ENCODE results near the gene P2RY2. TPM values are rescaled to one million over a fixed set of nuclear protein-coding genes. Genes with fewer than 3 reads are reported as not detected.

Gene P2RY2
- total RNA-seq, 1 experiment from 2014 or later: 0.26 TPM

GRCh38 chr11:73217131-73217809 lies 811 bp upstream of the P2RY2 start:
- Histone ChIP-seq H3K23ac (ENCODE audit: insufficient read length, low read depth, low read length) (no peak overlapping the region), H2AFZ (ENCODE audit: low read length) (no peak overlapping the region), H2BK20ac (ENCODE audit: low read depth, low read length, poor library complexity, severe bottlenecking) (no peak overlapping the region), H3K4me1 (ENCODE audit: insufficient read depth, low read length) (no peaks in the 10 kb centered on the region), H3K23me2 (ENCODE audit: insufficient read length, low read depth, low read length, poor library complexity, severe bottlenecking) (peaks cover 4% of the 10 kb centered on the region), H3K18ac (ENCODE audit: insufficient read length, low read depth, low read length) (no peak overlapping the region), H2AK5ac (ENCODE audit: insufficient read length, low read length) (no peak overlapping the region), H4K5ac (ENCODE audit: insufficient read length, low read depth, low read length) (no peak overlapping the region), H2BK12ac (ENCODE audit: insufficient read length, low read depth, low read length) (no peak overlapping the region), H3K27me3 (ENCODE audit: insufficient read depth, low read length) (peaks cover 7% of the 10 kb centered on the region; the same call in 1 of the 2 replicates), H3K27ac (ENCODE audit: insufficient read length, low read depth, low read length) (no peak overlapping the region), H4K20me1 (ENCODE audit: control insufficient read depth, insufficient read depth, insufficient read length) (no peaks in the 10 kb centered on the region), H2BK15ac (ENCODE audit: low read depth, low read length) (no peak overlapping the region), H3K79me2 (ENCODE audit: insufficient read depth, low read length) (no peaks in the 10 kb centered on the region), H4K8ac (replicated peaks; ENCODE audit: insufficient read length, low read depth, low read length) (no peak overlapping the region), H3K56ac (ENCODE audit: insufficient read length, low read depth, low read length) (no peak overlapping the region), H3K14ac (ENCODE audit: insufficient read depth, low read length) (no peak overlapping the region), H2BK5ac (ENCODE audit: insufficient read length, low read length) (no peak overlapping the region), H2BK120ac (ENCODE audit: low read depth, low read length, poor library complexity, severe bottlenecking) (no peak overlapping the region), H3K4me2 (ENCODE audit: insufficient read depth, insufficient read length, low read length) (peak overlapping the region; percentile 51), H3K4ac (ENCODE audit: low read depth, low read length) (no peak overlapping the region), H3K79me1 (ENCODE audit: insufficient read depth, low read depth, low read length, poor library complexity, severe bottlenecking) (no peaks in the 10 kb centered on the region), H3K9ac (ENCODE audit: extremely low read depth, insufficient read length, low read length) (no peak overlapping the region), H3K9me3 (ENCODE audit: control insufficient read depth, low read depth, low read length) (no peaks in the 10 kb centered on the region), H4K91ac (ENCODE audit: insufficient read length, low read depth, low read length) (no peak overlapping the region), H3T11ph (ENCODE audit: low read length) (no peak overlapping the region)
- H3K4me3 Mint-ChIP-seq: peak overlapping the region; percentile 54 to 75
- WGBS (ENCODE audit: extremely low coverage, insufficient read length, low lambda C conversion rate): no CpG with 5 or more reads among the region's 15 CpGs
- TF ChIP-seq CTCF (conservative IDR thresholded peaks at IDR 0.05): no peak
- H3K36me3 Mint-ChIP-seq (ENCODE audit: insufficient read depth in 1 of 3, low read depth in 3 of 3): no peaks in the 10 kb centered on the region
- no peak overlapping the region for H3K27ac Mint-ChIP-seq
- no peaks in the 10 kb centered on the region for H3K9me3 Mint-ChIP-seq
- DNase-seq: no peak
- H3K4me1 Mint-ChIP-seq: peaks cover 12 to 19% of the 10 kb centered on the region in 2 experiments
- H3K27me3 Mint-ChIP-seq (ENCODE audit: low read depth): peaks cover 68% of the 10 kb centered on the region
